ENCODE data around the gene DRC3.
"Not testable (repeated sequence)": the region's sequence is repeated elsewhere in the genome, so short reads cannot be mapped to it uniquely, and the experiment has no call there.

DRC3 gene

DNA sequence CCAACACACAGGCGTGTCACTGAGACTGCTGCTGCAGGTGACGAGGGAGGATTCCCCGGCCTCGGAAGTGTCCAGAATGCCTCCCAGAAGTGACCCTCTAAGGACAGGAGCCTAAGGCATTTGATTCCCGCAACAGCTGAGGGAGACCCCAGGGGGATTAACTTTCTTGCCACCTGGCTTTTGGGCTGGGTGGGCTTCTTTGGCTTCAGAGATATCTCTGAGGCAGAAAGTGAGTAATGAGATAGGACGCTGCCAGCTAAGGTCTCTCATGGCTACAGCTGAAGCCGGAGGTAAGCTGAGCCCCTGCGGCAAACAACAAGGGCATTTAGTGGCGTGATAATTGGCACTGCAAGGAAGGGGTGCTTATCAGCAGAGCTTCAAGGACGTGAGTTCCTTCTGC lies 17.0 kb downstream of the DRC3 start:
- no peak overlapping the region for H3K4me3 ChIP-seq

DNA sequence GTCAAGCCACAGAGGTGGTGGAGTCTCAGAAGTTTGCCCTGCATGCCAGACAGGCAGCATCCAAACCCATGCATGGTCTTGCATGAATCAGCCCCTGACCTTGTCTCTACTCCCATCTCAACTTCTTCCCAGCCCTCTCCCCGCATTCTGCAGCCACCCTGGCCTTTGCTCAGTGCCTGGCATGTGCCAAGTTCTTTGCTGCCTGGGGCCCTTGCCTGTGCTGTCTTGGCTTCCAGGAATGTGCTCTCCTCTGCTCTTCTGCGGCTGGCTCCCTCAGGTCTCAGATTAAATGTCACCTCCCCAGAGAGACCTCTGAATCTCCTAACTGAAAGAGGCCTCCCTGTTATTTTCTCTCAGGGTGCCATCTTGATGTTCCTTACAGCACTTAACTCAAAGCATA lies 17.6 kb downstream of the DRC3 start:
- Histone ChIP-seq H3K4me3 (no peak overlapping the region), H3K27ac (no peak overlapping the region)
- DNase-seq (ENCODE audit: low spot score), result no peak
- no peak for TF ChIP-seq CTCF (IDR thresholded peaks at IDR 0.05)

More for the DNA sequence above, 17.0 kb downstream of the DRC3 start:
- no peak for TF ChIP-seq CTCF (IDR thresholded peaks at IDR 0.05)
- no peak overlapping the region for H3K27ac ChIP-seq
- DNase-seq (ENCODE audit: low spot score), result no peak

DNA sequence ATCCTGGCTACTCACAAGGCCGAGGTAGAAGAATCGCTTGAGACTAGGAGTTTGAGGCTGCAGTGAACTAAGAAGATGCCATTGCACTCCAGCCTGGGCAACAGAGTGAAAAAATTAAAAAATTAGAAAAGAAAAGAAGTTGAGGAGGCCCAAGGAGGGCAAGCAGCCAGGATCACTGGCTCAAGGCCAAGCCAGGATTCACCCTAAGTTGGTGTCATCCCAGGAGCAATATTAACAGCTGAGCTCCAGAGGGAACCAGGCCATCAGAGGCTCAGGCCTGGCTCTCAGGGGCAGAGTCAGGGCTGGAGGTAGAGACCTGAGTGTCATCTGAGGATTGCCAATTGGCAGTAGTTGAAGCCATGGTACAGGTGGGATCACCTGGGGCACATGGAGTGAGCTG lies 20.7 kb downstream of the DRC3 start:
- no peak overlapping the region for H3K27ac ChIP-seq
- H3K4me3 ChIP-seq, result no peak overlapping the region
- DNase-seq (ENCODE audit: low spot score), result no peak
- no peak for TF ChIP-seq CTCF (IDR thresholded peaks at IDR 0.05)

- Histone ChIP-seq H3K4me3 (no peak overlapping the region), H3K27ac (no peak overlapping the region)
- DNase-seq (ENCODE audit: low spot score), result no peak
- TF ChIP-seq CTCF (IDR thresholded peaks at IDR 0.05), result no peak
Measured at GRCh38 chr17:17993852-17994251, 21.2 kb downstream of the DRC3 start.

DNA sequence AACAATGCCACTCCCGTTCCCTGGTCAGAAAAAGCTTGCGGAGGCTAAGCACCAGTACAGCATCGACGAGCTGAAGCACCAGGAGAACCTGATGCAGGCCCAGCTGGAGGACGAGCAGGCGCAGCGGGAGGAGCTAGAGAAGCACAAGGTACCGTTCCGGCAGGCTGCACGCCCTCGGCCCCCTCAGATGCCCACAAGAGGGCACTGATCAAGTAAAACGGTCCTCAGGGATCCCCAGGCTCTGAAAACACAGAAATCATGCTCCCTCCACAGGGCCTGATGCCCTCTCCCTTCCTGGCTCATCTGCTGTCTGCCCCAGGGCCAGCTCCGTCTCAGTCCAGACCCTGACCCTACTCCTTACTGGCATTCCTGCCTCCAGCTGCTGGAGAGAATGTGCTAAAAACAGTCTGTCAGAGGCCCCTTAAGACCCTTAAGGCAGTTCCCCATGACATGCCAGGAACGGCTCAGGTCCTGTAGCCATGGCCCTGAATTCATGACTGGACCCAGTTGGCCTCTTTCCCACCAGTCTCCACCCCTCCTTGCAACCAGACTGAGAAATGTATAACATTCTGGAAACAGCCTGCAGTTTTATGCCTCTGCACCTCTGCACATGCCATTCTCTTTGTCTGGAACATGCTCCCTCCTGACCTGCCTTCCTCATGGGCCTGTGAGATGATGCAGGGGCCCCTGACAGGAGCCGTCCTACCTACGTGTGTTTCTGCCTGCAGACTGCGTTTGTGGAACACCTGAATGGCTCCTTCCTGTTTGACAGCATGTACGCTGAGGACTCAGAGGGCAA lies 21.8 kb downstream of the DRC3 start:
- DNase-seq (ENCODE audit: low spot score), result no peak
- no peak for TF ChIP-seq CTCF (IDR thresholded peaks at IDR 0.05)
- Histone ChIP-seq H3K4me3 (no peak overlapping the region), H3K27ac (no peak overlapping the region)

DNA sequence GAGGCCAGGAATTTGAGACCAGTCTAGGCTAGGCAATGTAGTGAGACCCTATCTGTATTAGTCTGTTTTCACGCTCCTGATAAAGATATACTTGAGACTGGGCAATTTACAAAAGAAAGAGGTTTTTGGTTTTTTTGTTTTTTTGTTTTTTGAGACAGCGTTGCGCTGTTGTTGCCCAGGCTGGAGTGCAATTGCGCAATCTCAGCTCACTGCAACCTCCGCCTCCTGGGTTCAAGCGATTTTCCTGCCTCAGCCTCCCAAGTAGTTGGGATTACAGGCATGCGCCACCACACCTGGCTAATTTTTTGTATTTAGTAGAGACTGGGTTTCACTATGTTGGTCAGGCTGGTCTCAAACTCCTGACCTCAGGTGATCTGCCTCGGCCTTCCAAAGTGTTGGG lies 23.2 kb downstream of the DRC3 start:
- DNase-seq (ENCODE audit: low spot score); H3K27ac ChIP-seq; H3K4me3 ChIP-seq: not testable (repeated sequence)

- Histone ChIP-seq H3K27ac (no peak overlapping the region), H3K4me3 (no peak overlapping the region)
- TF ChIP-seq CTCF (IDR thresholded peaks at IDR 0.05), result no peak
- DNase-seq (ENCODE audit: low spot score), result no peak
Measured at GRCh38 chr17:17998934-17999333, 26.3 kb downstream of the DRC3 start.

Measured in coronary artery (tissue), 2 donors.